HL-60 (cell line): Measurements from ENCODE around the gene CYS1.

ENCODE experiments used
- CTCF ChIP-seq: IDR thresholded peaks from one replicate; pipeline ENCODE4 v1.5.1; 2011; ENCODE audit warnings: low read length, control low read depth, inconsistent platforms; ENCODE audit not compliant: insufficient read depth
- POLR2AphosphoS5 ChIP-seq: IDR thresholded peaks from 2 replicates; pipeline ENCODE4 v1.6.1; 2012; ENCODE audit warnings: low read depth

- TF ChIP-seq CTCF: no peak
- TF ChIP-seq POLR2AphosphoS5: no peak
Observed at GRCh38 chr2:10032746-10033105, 47.5 kb downstream of the CYS1 start.
